H9 (cell line): ENCODE data around the gene CDH5. TPM values are rescaled to one million over a fixed set of nuclear protein-coding genes. Genes with fewer than 3 reads are reported as not detected.

ENCODE experiments used
- DNase-seq: peaks from one replicate; pipeline ENCODE4 v3.0.0-alpha.2; 2017
- H2AFZ ChIP-seq: one replicate; pipeline ENCODE4 v1.6.1; 2013; ENCODE audit warnings: mild to moderate bottlenecking, low read length, control low read depth, moderate library complexity
- H2AK5ac ChIP-seq: 2 replicates; pipeline ENCODE4 v1.6.1; 2013; ENCODE audit warnings: low read length, control low read depth, mixed read lengths; ENCODE audit not compliant: insufficient read length
- H2BK120ac ChIP-seq: one replicate; pipeline ENCODE4 v1.6.1; 2013; ENCODE audit warnings: low read depth, mild to moderate bottlenecking, low read length, control low read depth, inconsistent platforms; ENCODE audit not compliant: poor library complexity, severe bottlenecking
- H2BK12ac ChIP-seq: 2 replicates; pipeline ENCODE4 v1.6.1; 2013; ENCODE audit warnings: low read length, control low read depth, mixed read lengths, low read depth; ENCODE audit not compliant: insufficient read length
- H2BK15ac ChIP-seq: 2 replicates; pipeline ENCODE4 v1.6.1; 2013; ENCODE audit warnings: low read depth, low read length, control low read depth
- H2BK20ac ChIP-seq: one replicate; pipeline ENCODE4 v1.6.1; 2013; ENCODE audit warnings: low read depth, mild to moderate bottlenecking, low read length, control low read depth, inconsistent platforms; ENCODE audit not compliant: poor library complexity, severe bottlenecking
- H2BK5ac ChIP-seq: 2 replicates; pipeline ENCODE4 v1.6.1; 2013; ENCODE audit warnings: low read length, control low read depth, mixed read lengths; ENCODE audit not compliant: insufficient read length
- H3K14ac ChIP-seq: 2 replicates; pipeline ENCODE4 v1.6.1; 2013; ENCODE audit warnings: low read length, control low read depth; ENCODE audit not compliant: insufficient read depth
- H3K18ac ChIP-seq: 2 replicates; pipeline ENCODE4 v1.6.1; 2013; ENCODE audit warnings: low read depth, mild to moderate bottlenecking, mixed read lengths, low read length, control low read depth; ENCODE audit not compliant: insufficient read length
- H3K23ac ChIP-seq: 2 replicates; pipeline ENCODE4 v1.6.1; 2013; ENCODE audit warnings: low read length, control low read depth, mixed read lengths, low read depth; ENCODE audit not compliant: insufficient read length
- H3K23me2 ChIP-seq: 2 replicates; pipeline ENCODE4 v1.6.1; 2013; ENCODE audit warnings: low read depth, mild to moderate bottlenecking, mixed read lengths, low read length, control low read depth; ENCODE audit not compliant: insufficient read length, poor library complexity, severe bottlenecking
- H3K27ac ChIP-seq: 2 replicates; pipeline ENCODE4 v1.5.1; 2013; ENCODE audit warnings: low read length, control low read depth, mixed read lengths, low read depth; ENCODE audit not compliant: insufficient read length
- H3K27me3 ChIP-seq: 2 replicates; pipeline ENCODE4 v1.6.1; 2013; ENCODE audit warnings: low read length, control low read depth, inconsistent platforms; ENCODE audit not compliant: insufficient read depth
- H3K4ac ChIP-seq: 2 replicates; pipeline ENCODE4 v1.6.1; 2013; ENCODE audit warnings: low read depth, mild to moderate bottlenecking, control low read depth, inconsistent platforms, low read length, moderate library complexity
- H3K4me1 ChIP-seq: 2 replicates; pipeline ENCODE4 v1.6.1; 2013; ENCODE audit warnings: low read length, control low read depth, inconsistent platforms; ENCODE audit not compliant: insufficient read depth
- H3K4me2 ChIP-seq: 2 replicates; pipeline ENCODE4 v1.6.1; 2013; ENCODE audit warnings: low read length, control low read depth, mixed read lengths; ENCODE audit not compliant: insufficient read length, insufficient read depth
- H3K56ac ChIP-seq: 2 replicates; pipeline ENCODE4 v1.6.1; 2013; ENCODE audit warnings: low read depth, mild to moderate bottlenecking, mixed read lengths, low read length, control low read depth; ENCODE audit not compliant: insufficient read length
- H3K79me1 ChIP-seq: 2 replicates; pipeline ENCODE4 v1.6.1; 2013; ENCODE audit warnings: low read depth, mild to moderate bottlenecking, moderate library complexity, low read length, control low read depth, inconsistent platforms; ENCODE audit not compliant: insufficient read depth, poor library complexity, severe bottlenecking
- H3K79me2 ChIP-seq: 2 replicates; pipeline ENCODE4 v1.6.1; 2013; ENCODE audit warnings: low read length, control low read depth, inconsistent platforms; ENCODE audit not compliant: insufficient read depth
- H3K9ac ChIP-seq: 2 replicates; pipeline ENCODE4 v1.6.1; 2013; ENCODE audit warnings: low read length, control low read depth, mixed read lengths; ENCODE audit not compliant: insufficient read length; ENCODE audit errors: extremely low read depth
- H3K9me3 ChIP-seq: one replicate; pipeline ENCODE4 v1.6.1; 2013; ENCODE audit warnings: low read depth, low read length, inconsistent platforms; ENCODE audit not compliant: control insufficient read depth
- H3T11ph ChIP-seq: one replicate; pipeline ENCODE4 v1.6.1; 2013; ENCODE audit warnings: mild to moderate bottlenecking, low read length, control low read depth, inconsistent platforms
- H4K20me1 ChIP-seq: one replicate; pipeline ENCODE4 v1.6.1; 2013; ENCODE audit not compliant: control insufficient read depth, insufficient read length, insufficient read depth
- H4K5ac ChIP-seq: 2 replicates; pipeline ENCODE4 v1.6.1; 2013; ENCODE audit warnings: low read depth, mild to moderate bottlenecking, mixed read lengths, low read length, control low read depth; ENCODE audit not compliant: insufficient read length
- H4K8ac ChIP-seq: replicated peaks from 2 replicates; pipeline ENCODE4 v1.6.1; 2013; ENCODE audit warnings: low read length, control low read depth, mixed read lengths, low read depth; ENCODE audit not compliant: insufficient read length
- H4K91ac ChIP-seq: 2 replicates; pipeline ENCODE4 v1.6.1; 2013; ENCODE audit warnings: low read depth, mild to moderate bottlenecking, moderate library complexity, mixed read lengths, low read length, control low read depth; ENCODE audit not compliant: insufficient read length
- H3K27ac Mint-ChIP-seq, 3 experiments: 2 replicates in 2 of 3; 3 replicates in 1 of 3; pipeline ENCODE4 v1.8.0; 2020 to 2021; ENCODE audit warnings: mixed read lengths in 3 of 3, mild to moderate bottlenecking in 1 of 3, moderate library complexity in 1 of 3
- H3K27me3 Mint-ChIP-seq: 2 replicates; pipeline ENCODE4 v1.8.0; 2021; ENCODE audit warnings: low read depth, mild to moderate bottlenecking, moderate library complexity, mixed read lengths
- H3K36me3 Mint-ChIP-seq, 3 experiments: 2 replicates in 2 of 3; 3 replicates in 1 of 3; pipeline ENCODE4 v1.8.0; 2020 to 2021; ENCODE audit warnings: low read depth in 3 of 3, mixed read lengths in 3 of 3; ENCODE audit not compliant: insufficient read depth in 1 of 3
- H3K4me1 Mint-ChIP-seq, 2 experiments: 2 replicates each; pipeline ENCODE4 v1.8.0; 2020; ENCODE audit warnings: mixed read lengths in 2 of 2
- H3K4me3 Mint-ChIP-seq, 2 experiments: 2 replicates in 1 of 2; 3 replicates in 1 of 2; pipeline ENCODE4 v1.8.0; 2020 to 2021; ENCODE audit warnings: mild to moderate bottlenecking in 2 of 2, mixed read lengths in 2 of 2, moderate library complexity in 1 of 2
- H3K9me3 Mint-ChIP-seq, 2 experiments: 2 replicates in 1 of 2; 3 replicates in 1 of 2; pipeline ENCODE4 v1.8.0; 2020; ENCODE audit warnings: mild to moderate bottlenecking in 2 of 2, mixed read lengths in 2 of 2, moderate library complexity in 1 of 2
- WGBS: extraction: QIAGEN DNeasy Blood & Tissue Kit; methylation state at CpG from one replicate; pipeline ENCODE4 v1.1.7; 2013; ENCODE audit warnings: missing lambda C conversion rate, low lambda C conversion rate, mixed read lengths; ENCODE audit not compliant: insufficient read length; ENCODE audit errors: extremely low coverage; 5-methylcytosine and 5-hydroxymethylcytosine counted together
- total RNA-seq: library from RNA; stranded (reverse); gene quantifications from 2 replicates; pipeline ENCODE4 v1.2.1, GENCODE V29; 2021
- TF ChIP-seq, protein P1 (sequence below): fragments of 200-600 bp; sonication (generic); conservative IDR thresholded peaks from 3 replicates; pipeline ENCODE4 v1.8.0; 2021; ENCODE audit warnings: antibody characterized with exemption, mild to moderate bottlenecking

Gene CDH5
- total RNA-seq, 1 experiment from 2014 or later: 0.20 TPM

- Histone ChIP-seq H3T11ph (no peak overlapping the region), H3K14ac (no peak overlapping the region), H4K8ac (no peak overlapping the region), H2BK20ac (no peak overlapping the region), H3K4me2 (no peak overlapping the region), H2AK5ac (no peak overlapping the region), H4K91ac (no peak overlapping the region), H4K5ac (no peak overlapping the region), H4K20me1 (no peaks in the 10 kb centered on the region), H3K4me1 (no peaks in the 10 kb centered on the region), H3K18ac (no peak overlapping the region), H3K27ac (no peak overlapping the region), H3K9me3 (no peaks in the 10 kb centered on the region), H3K23ac (no peak overlapping the region), H3K27me3 (no peaks in the 10 kb centered on the region), H3K79me2 (no peaks in the 10 kb centered on the region), H3K23me2 (no peaks in the 10 kb centered on the region), H3K4ac (no peak overlapping the region), H2BK120ac (no peak overlapping the region), H2BK5ac (no peak overlapping the region), H2BK12ac (no peak overlapping the region), H3K56ac (no peak overlapping the region), H2BK15ac (no peak overlapping the region), H3K79me1 (no peaks in the 10 kb centered on the region), H2AFZ (no peak overlapping the region), H3K9ac (no peak overlapping the region)
- DNase-seq: no peak
- H3K9me3 Mint-ChIP-seq: no peaks in the 10 kb centered on the region
- H3K36me3 Mint-ChIP-seq: no peaks in the 10 kb centered on the region
- peaks cover 9 to 23% of the 10 kb centered on the region in 2 experiments for H3K4me1 Mint-ChIP-seq
- TF ChIP-seq, protein P1, sequence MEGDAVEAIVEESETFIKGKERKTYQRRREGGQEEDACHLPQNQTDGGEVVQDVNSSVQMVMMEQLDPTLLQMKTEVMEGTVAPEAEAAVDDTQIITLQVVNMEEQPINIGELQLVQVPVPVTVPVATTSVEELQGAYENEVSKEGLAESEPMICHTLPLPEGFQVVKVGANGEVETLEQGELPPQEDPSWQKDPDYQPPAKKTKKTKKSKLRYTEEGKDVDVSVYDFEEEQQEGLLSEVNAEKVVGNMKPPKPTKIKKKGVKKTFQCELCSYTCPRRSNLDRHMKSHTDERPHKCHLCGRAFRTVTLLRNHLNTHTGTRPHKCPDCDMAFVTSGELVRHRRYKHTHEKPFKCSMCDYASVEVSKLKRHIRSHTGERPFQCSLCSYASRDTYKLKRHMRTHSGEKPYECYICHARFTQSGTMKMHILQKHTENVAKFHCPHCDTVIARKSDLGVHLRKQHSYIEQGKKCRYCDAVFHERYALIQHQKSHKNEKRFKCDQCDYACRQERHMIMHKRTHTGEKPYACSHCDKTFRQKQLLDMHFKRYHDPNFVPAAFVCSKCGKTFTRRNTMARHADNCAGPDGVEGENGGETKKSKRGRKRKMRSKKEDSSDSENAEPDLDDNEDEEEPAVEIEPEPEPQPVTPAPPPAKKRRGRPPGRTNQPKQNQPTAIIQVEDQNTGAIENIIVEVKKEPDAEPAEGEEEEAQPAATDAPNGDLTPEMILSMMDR: no peak
- H3K4me3 Mint-ChIP-seq: no peak overlapping the region
- no CpG with 5 or more reads among the region's 10 CpGs for WGBS
- peaks cover 31% of the 10 kb centered on the region for H3K27me3 Mint-ChIP-seq
- H3K27ac Mint-ChIP-seq: peak overlapping the region in 1 of 3 experiments; percentile 20; a peak in 1 of 7 replicates
Observed at GRCh38 chr16:66440271-66440802, 73.8 kb downstream of the CDH5 start.
